K562 (cell line): ENCODE results near the gene MLANA. TPM values are rescaled to one million over a fixed set of nuclear protein-coding genes. Genes with fewer than 3 reads are reported as not detected.

ENCODE experiments used
- ATAC-seq: fragments of 200-7000 bp; cut with Tn5 transposase; 3 replicates; pipeline ENCODE4 v1.9.1; 2020; ENCODE audit warnings: moderate library complexity
- BruUV-seq: library from RNA; stranded (reverse); fragments of 400-500 nt; replicated peaks from 2 replicates; lab custom pipeline; 2021; lab: Mats Ljungman, UMichigan
- CTCF ChIA-PET: fragments of 300-600 bp; formaldehyde crosslinking; extraction: SDS; loops from one replicate; lab custom pipeline; 2021; ENCODE audit warnings: low intra/inter-chr PET ratio; lab: Yijun Ruan, JAX
- POLR2A ChIA-PET: fragments of 300-600, 350-650 bp; sonication (Branson Sonifier 250); formaldehyde crosslinking; extraction: SDS; loops from one replicate; lab custom pipeline; 2021; ENCODE audit warnings: antibody characterized with exemption, inconsistent platforms; lab: Yijun Ruan, JAX
- DNase-seq, 4 experiments: peaks; one replicate each; pipeline versions ENCODE4 v3.0.0 to v3.0.0-alpha.2; 2011 to 2018; ENCODE audit warnings: low spot score in 3 of 4, mixed read lengths in 3 of 4; ENCODE audit errors: extremely low read depth in 1 of 4
- FAIRE-seq: peaks from 2 replicates; lab custom pipeline; 2011; peaks lifted over from hg19 to GRCh38; lab: Jason Lieb, UNC
- H2AFZ ChIP-seq: 2 replicates; pipeline ENCODE4 v1.6.0; 2011; ENCODE audit warnings: low read depth, low read length, control low read depth, inconsistent platforms
- H3K27ac ChIP-seq: fragments of 200-600 bp; 3 replicates; pipeline ENCODE4 v1.8.0; 2011; ENCODE audit warnings: low read depth, mild to moderate bottlenecking, control low read depth, inconsistent platforms, low read length, moderate library complexity, mixed read lengths; ENCODE audit errors: extremely low read depth
- H3K27me3 ChIP-seq, 2 experiments: fragments of 300-600 bp in 1 of 2; 2 replicates in 1 of 2; 3 replicates in 1 of 2; pipeline versions ENCODE4 v1.6.0 to v1.8.0; 2011; ENCODE audit warnings: inconsistent platforms in 2 of 2, low read length in 2 of 2, mild to moderate bottlenecking in 1 of 2, mixed read lengths in 1 of 2, moderate library complexity in 1 of 2; ENCODE audit not compliant: control insufficient read depth in 2 of 2, insufficient read depth in 2 of 2
- H3K36me3 ChIP-seq: fragments of 300-600 bp; 3 replicates; pipeline ENCODE4 v1.8.0; 2011; ENCODE audit warnings: mild to moderate bottlenecking, low read length, inconsistent platforms; ENCODE audit not compliant: control insufficient read depth, insufficient read depth
- H3K4me1 ChIP-seq, 2 experiments: fragments of 200-600 bp in 1 of 2; replicated peaks in 1 of 2; 2 replicates in 1 of 2; 3 replicates in 1 of 2; pipeline versions ENCODE4 v1.5.1 to v1.8.0; 2011; ENCODE audit warnings: inconsistent platforms in 2 of 2, low read length in 2 of 2, mild to moderate bottlenecking in 1 of 2, mixed read lengths in 1 of 2, moderate library complexity in 1 of 2; ENCODE audit not compliant: control insufficient read depth in 2 of 2, insufficient read depth in 2 of 2
- H3K4me2 ChIP-seq: 2 replicates; pipeline ENCODE4 v1.6.1; 2011; ENCODE audit warnings: low read length, control low read depth, inconsistent platforms, mixed read lengths; ENCODE audit not compliant: insufficient read depth
- H3K4me3 ChIP-seq: fragments of 200-600 bp; sonication (generic), shearing (Covaris generic); 2 replicates; pipeline ENCODE4 v1.5.1; 2016; ENCODE audit warnings: control low read depth, inconsistent platforms
- H3K79me2 ChIP-seq: fragments of 200-600 bp; 3 replicates; pipeline ENCODE4 v1.8.0; 2011; ENCODE audit warnings: low read length, inconsistent platforms; ENCODE audit not compliant: control insufficient read depth, insufficient read depth
- H3K9ac ChIP-seq, 2 experiments: 2 replicates each; pipeline versions ENCODE4 v1.6.0 to v1.6.1; 2011; ENCODE audit warnings: low read depth in 2 of 2, low read length in 2 of 2, control low read depth in 1 of 2, inconsistent platforms in 1 of 2, mild to moderate bottlenecking in 1 of 2, mixed read lengths in 1 of 2; ENCODE audit not compliant: insufficient read depth in 1 of 2
- H3K9me1 ChIP-seq: one replicate; pipeline ENCODE4 v1.6.0; 2011; ENCODE audit warnings: inconsistent platforms, mild to moderate bottlenecking, low read length, moderate library complexity; ENCODE audit not compliant: control insufficient read depth, insufficient read depth
- H3K9me3 ChIP-seq: replicated peaks from 2 replicates; pipeline ENCODE4 v1.5.1; 2011; ENCODE audit warnings: low read depth, low read length, inconsistent platforms; ENCODE audit not compliant: control insufficient read depth, insufficient read depth
- H4K20me1 ChIP-seq: replicated peaks from 2 replicates; pipeline ENCODE4 v1.6.1; 2011; ENCODE audit warnings: low read length, inconsistent platforms, mixed read lengths; ENCODE audit not compliant: control insufficient read depth, insufficient read depth
- RBM25 ChIP-seq: fragments of 200-400 bp; formaldehyde crosslinking; IDR thresholded peaks from 2 replicates; pipeline ENCODE4 v1.6.1; 2018; ENCODE audit warnings: low read length, low read depth, moderate library complexity; ENCODE audit not compliant: severe bottlenecking
- RBM34 ChIP-seq: fragments of 200-400 bp; formaldehyde crosslinking; IDR thresholded peaks from 2 replicates; pipeline ENCODE4 v1.6.1; 2018; ENCODE audit warnings: low read length, borderline replicate concordance; ENCODE audit not compliant: insufficient read depth
- SFPQ ChIP-seq: fragments of 200-400 bp; formaldehyde crosslinking; IDR thresholded peaks from 2 replicates; pipeline ENCODE4 v1.6.1; 2017; ENCODE audit warnings: mild to moderate bottlenecking, low read depth, low read length, moderate library complexity
- TFE3 ChIP-seq: fragments of 450-650 bp; formaldehyde crosslinking; IDR thresholded peaks from 2 replicates; pipeline ENCODE4 v1.4.0; 2020; ENCODE audit warnings: mild to moderate bottlenecking, mixed read lengths
- WHSC1 ChIP-seq: IDR thresholded peaks from one replicate; pipeline ENCODE4 v1.6.1; 2012; ENCODE audit warnings: low read length, control low read depth, inconsistent platforms
- WGBS: fragments of 100-300 bp; shearing (Covaris generic); methylation state at CpG from one replicate; pipeline ENCODE4 v1.1.6; 2016; ENCODE audit warnings: low coverage, mixed read lengths; ENCODE audit not compliant: insufficient coverage; ENCODE audit errors: missing lambda C conversion rate; 5-methylcytosine and 5-hydroxymethylcytosine counted together
- in situ Hi-C: fragments of 300-500 bp; cut with MboI; formaldehyde crosslinking; loops from 4 replicates; pipeline ENCODE4 v1.15.0; 2018; ENCODE audit warnings: inconsistent platforms, mixed read lengths
- intact Hi-C: fragments of 100-400 bp; cut with micrococcal nuclease; formaldehyde crosslinking; loops from 2 replicates; pipeline ENCODE4 v1.14.2; 2022
- polyA plus RNA-seq, 8 experiments: library from polyadenylated mRNA; depleted of rRNA in 4 of 8; stranded (reverse) in 5 of 8; unstranded in 3 of 8; fragments of >200 nt; fragmentation: Nextera tagmentation in 2 of 8; fragmentation: Illumina TruSeq in 1 of 8; extraction: Ambion mirVana in 2 of 8; extraction: Trizol in 1 of 8; gene quantifications; 2 replicates each; pipeline versions ENCODE4 v1.2.1 to v1.2.3, GENCODE V29; 2011 to 2014; ENCODE audit warnings: inconsistent platforms in 1 of 8, missing spikeins in 1 of 8
- total RNA-seq, 7 experiments: library from RNA; depleted of rRNA in 6 of 7; stranded (reverse); fragments of >200 nt in 6 of 7; fragmentation: Illumina TruSeq in 2 of 7; extraction: Trizol in 2 of 7; gene quantifications; 2 replicates each; pipeline versions ENCODE4 v1.2.1 to v1.2.3, GENCODE V29; 2011 to 2021; ENCODE audit warnings: low replicate concordance in 1 of 7
- TF ChIP-seq, protein P1 (sequence below): sonication (generic); formaldehyde crosslinking; IDR thresholded peaks from 2 replicates; pipeline ENCODE4 v1.5.0; 2020; ENCODE audit warnings: missing genetic modification reagents

MLANA gene
- total and polyA plus RNA-seq, 9 of the 15 experiments (the other 6 are each of a cell fraction or from before 2014, with no cell fraction given), result not detected

- Histone ChIP-seq H2AFZ (no peak overlapping the region), H3K9ac (no peak overlapping the region), H3K9me3 (no peaks in the 10 kb centered on the region), H3K79me2 (no peaks in the 10 kb centered on the region), H3K4me1 (peaks cover 0 to 14% of the 10 kb centered on the region in 2 experiments; a peak in 3 of 5 replicates), H3K4me3 (no peak overlapping the region), H3K27ac (no peak overlapping the region), H4K20me1 (no peaks in the 10 kb centered on the region), H3K27me3 (no peaks in the 10 kb centered on the region), H3K9me1 (peaks cover 2% of the 10 kb centered on the region), H3K36me3 (no peaks in the 10 kb centered on the region), H3K4me2 (no peak overlapping the region)
- DNase-seq, result no peak
- intact Hi-C loops (no loop called here), in situ Hi-C loops (no loop called here)
- TF ChIP-seq WHSC1 (no peak), SFPQ (no peak), RBM25 (peak; percentile 50)
- ATAC-seq, result no peak
- WGBS, result 70% methylated on average over 3 of the region's 3 CpGs
- ChIA-PET POLR2A (no interaction called here), CTCF (no interaction called here)
- FAIRE-seq, result no peak
- no TSS peak for BruUV-seq
Observed at GRCh38 chr9:5866685-5867084, 24.0 kb upstream of the MLANA start.

DNA sequence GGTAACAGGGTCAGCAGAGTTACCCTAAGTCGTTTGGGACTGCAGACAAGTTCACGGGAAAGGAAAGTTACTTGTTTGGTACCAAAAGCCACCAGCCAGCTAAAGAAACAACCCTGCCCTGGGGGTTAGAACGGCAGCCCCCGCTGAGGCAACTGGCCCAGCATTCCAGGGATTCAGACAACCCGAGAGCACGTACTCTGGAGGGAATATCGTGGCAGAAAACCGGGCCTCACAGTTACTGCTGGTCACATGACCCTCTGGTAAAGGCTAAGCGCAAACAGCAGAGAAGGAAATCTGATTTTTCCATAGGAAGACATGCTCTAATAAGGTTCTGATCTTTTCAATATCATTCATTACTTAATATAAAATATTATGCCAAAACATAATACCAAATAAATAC lies 22.5 kb upstream of the MLANA start:
- intact Hi-C loops (no loop called here), in situ Hi-C loops (no loop called here)
- no peaks in the 10 kb centered on the region for H3K36me3 ChIP-seq
- peaks cover 0 to 16% of the 10 kb centered on the region in 2 experiments; a peak in 4 of 5 replicates for H3K4me1 ChIP-seq
- 59% methylated on average over 9 of the region's 9 CpGs for WGBS
- H3K9me1 ChIP-seq, result peaks cover 2% of the 10 kb centered on the region
- H3K4me3 ChIP-seq, result no peak overlapping the region
- TF ChIP-seq, protein P1, sequence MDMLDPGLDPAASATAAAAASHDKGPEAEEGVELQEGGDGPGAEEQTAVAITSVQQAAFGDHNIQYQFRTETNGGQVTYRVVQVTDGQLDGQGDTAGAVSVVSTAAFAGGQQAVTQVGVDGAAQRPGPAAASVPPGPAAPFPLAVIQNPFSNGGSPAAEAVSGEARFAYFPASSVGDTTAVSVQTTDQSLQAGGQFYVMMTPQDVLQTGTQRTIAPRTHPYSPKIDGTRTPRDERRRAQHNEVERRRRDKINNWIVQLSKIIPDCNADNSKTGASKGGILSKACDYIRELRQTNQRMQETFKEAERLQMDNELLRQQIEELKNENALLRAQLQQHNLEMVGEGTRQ (CRISPR knock-in tag), result peak; percentile 27; the same call in 1 of the 2 replicates
- TF ChIP-seq TFE3 (CRISPR knock-in tag), result peak; percentile 54
- TF ChIP-seq RBM34, result no peak
- ATAC-seq (no peak), DNase-seq (no peak), FAIRE-seq (no peak)
- H4K20me1 ChIP-seq, result no peaks in the 10 kb centered on the region
- no peaks in the 10 kb centered on the region for H3K9me3 ChIP-seq
- ChIA-PET POLR2A (interaction anchor here (0.9 kb wide), 1 partner anchor 15 kb away, joined by 3 read pairs; no protein-coding TSS in a partner anchor), CTCF (no interaction called here)
- H3K9ac ChIP-seq, result no peak overlapping the region
- H3K27me3 ChIP-seq, result no peaks in the 10 kb centered on the region
- peak overlapping the region; percentile 50; the same call in 1 of the 2 replicates for H2AFZ ChIP-seq
- no peak overlapping the region for H3K27ac ChIP-seq
- no TSS peak for BruUV-seq
- no peak overlapping the region for H3K4me2 ChIP-seq
- no peaks in the 10 kb centered on the region for H3K79me2 ChIP-seq
